Neural progenitor cell (in vitro differentiated cells): ENCODE measurements around the gene CSNK1G1.
"Not testable (repeated sequence)": the region's sequence is repeated elsewhere in the genome, so short reads cannot be mapped to it uniquely, and the experiment has no call there.

Source experiments
- CTCF ChIP-seq: fragments of 200-600 bp; sonication (generic); IDR thresholded peaks from 2 replicates; pipeline ENCODE4 v1.5.1; 2017; ENCODE audit warnings: antibody characterized with exemption, mild to moderate bottlenecking
- EZH2 ChIP-seq: fragments of 200-600 bp; sonication (generic); IDR thresholded peaks from 2 replicates; pipeline ENCODE4 v1.6.1; 2017; ENCODE audit warnings: antibody characterized with exemption, mild to moderate bottlenecking, moderate library complexity
- EZH2phosphoT487 ChIP-seq: fragments of 200-600 bp; sonication (generic); IDR thresholded peaks from 2 replicates; pipeline ENCODE4 v1.6.1; 2017; ENCODE audit warnings: antibody characterized with exemption

- TF ChIP-seq EZH2phosphoT487, CTCF, EZH2: not testable (repeated sequence)
Measured at GRCh38 chr15:64221911-64222310, 134.1 kb downstream of the CSNK1G1 start.
